ENCODE measurements around the gene LMNTD2.
"Not testable (repeated sequence)": the region's sequence is repeated elsewhere in the genome, so short reads cannot be mapped to it uniquely, and the experiment has no call there.

The LMNTD2 gene

DNA sequence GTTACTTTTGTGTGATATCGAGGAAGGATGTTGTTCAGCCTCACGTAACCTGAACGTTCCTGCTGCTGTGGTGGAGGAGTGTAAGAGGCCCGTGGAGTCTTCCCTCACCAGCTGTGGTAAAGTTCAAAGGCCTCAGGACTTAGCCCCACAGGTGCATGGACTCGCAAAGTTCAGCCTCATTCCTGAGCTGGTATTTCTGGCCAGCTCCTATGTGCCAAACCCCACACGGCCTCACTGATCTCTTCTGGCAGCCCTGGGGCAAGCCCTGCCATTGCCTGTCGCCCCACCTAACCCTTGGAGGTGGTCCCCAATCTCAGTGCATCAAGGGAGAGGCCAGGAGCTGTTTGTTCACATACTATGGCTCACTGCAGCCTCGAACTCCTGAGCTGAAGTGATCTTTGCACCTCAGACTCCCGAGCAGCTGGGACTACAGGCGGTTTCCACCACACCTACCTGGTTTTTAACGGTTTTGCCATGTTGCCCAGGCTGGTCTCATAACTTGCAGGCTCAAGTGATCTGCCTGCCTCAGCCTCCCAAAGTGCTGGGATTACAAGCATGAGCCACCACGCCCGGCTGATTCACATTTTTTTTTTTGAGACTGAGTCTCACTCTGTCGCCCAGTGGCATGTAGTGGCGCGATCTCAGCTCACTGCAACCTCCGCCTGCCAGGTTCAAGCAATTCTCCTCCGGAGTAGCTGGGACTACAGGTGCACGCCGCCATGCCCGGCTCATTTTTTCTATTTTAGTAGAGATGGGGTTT lies 17.9 kb upstream of the LMNTD2 start:
- peak overlapping the region; percentile 96 for H3K4me3 ChIP-seq (ENCODE audit: low read depth, low read length)
- TF ChIP-seq CTCF (IDR thresholded peaks at IDR 0.05; ENCODE audit: low read depth, low read length): no peak

- peak overlapping the region; percentile 96 for H3K4me3 ChIP-seq (ENCODE audit: low read depth, low read length)
- TF ChIP-seq CTCF (IDR thresholded peaks at IDR 0.05; ENCODE audit: low read depth, low read length): no peak
Observed at GRCh38 chr11:577611-577894, 17.0 kb upstream of the LMNTD2 start.

- H3K4me3 ChIP-seq (ENCODE audit: low read depth, low read length): peak overlapping the region; percentile 96
- no peak for TF ChIP-seq CTCF (IDR thresholded peaks at IDR 0.05; ENCODE audit: low read depth, low read length)
Observed at GRCh38 chr11:576811-577610, 16.5 kb upstream of the LMNTD2 start.

GRCh38 chr11:575996-576768 lies 15.6 kb upstream of the LMNTD2 start, which contains the start of gene PHRF1:
Gene PHRF1 (plus strand): TSS chr11:576470. CDS start chr11:581513, 5,043 bp downstream.
- TF ChIP-seq CTCF (IDR thresholded peaks at IDR 0.05; ENCODE audit: low read depth, low read length): no peak
- peak within 1 kb of the TSS; percentile 96 for H3K4me3 ChIP-seq (ENCODE audit: low read depth, low read length)

GRCh38 chr11:575313-575995 lies 14.9 kb upstream of the LMNTD2 start:
- H3K4me3 ChIP-seq (ENCODE audit: low read depth, low read length): peak overlapping the region; percentile 70
- no peak for TF ChIP-seq CTCF (IDR thresholded peaks at IDR 0.05; ENCODE audit: low read depth, low read length)

- no peak for TF ChIP-seq CTCF (IDR thresholded peaks at IDR 0.05; ENCODE audit: low read depth, low read length)
- peak overlapping the region; percentile 70 for H3K4me3 ChIP-seq (ENCODE audit: low read depth, low read length)
Observed at GRCh38 chr11:574632-575312, 14.2 kb upstream of the LMNTD2 start.

DNA sequence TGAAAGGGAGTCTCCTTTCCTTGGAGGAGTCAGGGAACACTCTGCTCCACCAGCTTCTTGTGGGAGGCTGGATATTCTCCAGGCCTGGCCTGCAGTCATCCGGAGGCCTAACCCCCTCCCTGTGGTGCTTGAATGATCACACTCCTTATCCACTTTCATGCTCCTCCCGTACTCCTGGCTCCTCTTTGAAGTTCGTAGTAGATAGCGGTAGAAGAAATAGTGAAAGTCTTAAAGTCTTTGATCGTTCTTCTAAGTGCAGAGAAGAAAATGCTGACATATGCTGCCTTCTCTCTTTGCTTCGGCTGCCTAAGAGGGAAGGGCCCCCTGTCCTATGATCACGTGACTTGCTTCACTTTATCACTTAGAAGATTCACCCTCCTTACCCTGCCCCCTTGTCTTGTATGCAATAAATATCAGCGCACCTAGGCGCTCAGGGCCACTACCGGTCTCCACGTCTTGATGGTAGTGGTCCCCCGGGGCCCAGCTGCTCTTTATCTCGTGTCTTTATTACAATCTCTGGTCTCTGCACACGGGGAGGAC lies 13.6 kb upstream of the LMNTD2 start:
- H3K4me3 ChIP-seq (ENCODE audit: low read depth, low read length): not testable (repeated sequence)

All from WI38 (cell line).